HepG2 (cell line): ENCODE measurements around the gene TMEM131L. TPM values are rescaled to one million over a fixed set of nuclear protein-coding genes. Genes with fewer than 3 reads are reported as not detected.

Experiments used
- ATAC-seq: fragments of 200-7000 bp; cut with Tn5 transposase; 3 replicates; pipeline ENCODE4 v1.9.1; 2020; ENCODE audit warnings: mild to moderate bottlenecking, moderate library complexity
- BruUV-seq: library from RNA; stranded (reverse); fragments of 400-500 nt; replicated peaks from 2 replicates; lab custom pipeline; 2021; lab: Mats Ljungman, UMichigan
- CTCF ChIA-PET: fragments of 300-600 bp; formaldehyde crosslinking; extraction: SDS; loops from one replicate; lab custom pipeline; 2021; ENCODE audit warnings: low total read pairs, inconsistent platforms, low intra/inter-chr PET ratio; lab: Yijun Ruan, JAX
- POLR2A ChIA-PET: fragments of 350-600 bp; sonication (Branson Sonifier 250); formaldehyde crosslinking; loops from one replicate; lab custom pipeline; 2020; ENCODE audit warnings: antibody characterized with exemption, inconsistent platforms; lab: Yijun Ruan, JAX
- DNase-seq: peaks from one replicate; pipeline ENCODE4 v3.0.0-alpha.2; 2015; ENCODE audit warnings: low spot score
- FAIRE-seq: peaks from 3 replicates; lab custom pipeline; 2011; peaks lifted over from hg19 to GRCh38; lab: Jason Lieb, UNC
- H2AFZ ChIP-seq: one replicate; pipeline ENCODE4 v1.6.1; 2011; ENCODE audit warnings: low read length, inconsistent platforms
- H3K27ac ChIP-seq: fragments of 300-600 bp; 3 replicates; pipeline ENCODE4 v1.8.0; 2011; ENCODE audit warnings: mixed run types, mild to moderate bottlenecking, mixed read lengths, low read length, inconsistent platforms; ENCODE audit not compliant: insufficient read depth; ENCODE audit errors: extremely low read length
- H3K27me3 ChIP-seq, 2 experiments: fragments of 200-600 bp in 1 of 2; 2 replicates in 1 of 2; 3 replicates in 1 of 2; pipeline versions ENCODE4 v1.6.0 to v1.8.0; 2011; ENCODE audit warnings: low read length in 2 of 2, mild to moderate bottlenecking in 2 of 2, moderate library complexity in 2 of 2, inconsistent platforms in 1 of 2; ENCODE audit not compliant: insufficient read depth in 2 of 2, control insufficient read depth in 1 of 2
- H3K36me3 ChIP-seq, 2 experiments: fragments of 200-600 bp in 1 of 2; replicated peaks in 1 of 2; 2 replicates in 1 of 2; 3 replicates in 1 of 2; pipeline versions ENCODE4 v1.5.1 to v1.8.0; 2011; ENCODE audit warnings: low read length in 2 of 2, inconsistent platforms in 1 of 2; ENCODE audit not compliant: insufficient read depth in 2 of 2, control insufficient read depth in 1 of 2
- H3K4me1 ChIP-seq: 2 replicates; pipeline ENCODE4 v1.5.1; 2012; ENCODE audit warnings: low read length, inconsistent platforms; ENCODE audit not compliant: insufficient read depth
- H3K4me2 ChIP-seq: 2 replicates; pipeline ENCODE4 v1.6.0; 2011; ENCODE audit warnings: low read depth, low read length, inconsistent platforms
- H3K4me3 ChIP-seq, 3 experiments: fragments of 200-600 bp in 1 of 3; sonication (generic), shearing (Covaris generic) in 1 of 3; replicated peaks in 1 of 3; 2 replicates each; pipeline ENCODE4 v1.5.1; 2011 to 2016; ENCODE audit warnings: low read length in 3 of 3, inconsistent platforms in 2 of 3, low read depth in 2 of 3, mild to moderate bottlenecking in 2 of 3, control low read depth in 1 of 3, mixed read lengths in 1 of 3; ENCODE audit not compliant: insufficient read depth in 1 of 3
- H3K79me2 ChIP-seq: one replicate; pipeline ENCODE4 v1.6.1; 2011; ENCODE audit warnings: low read length, inconsistent platforms; ENCODE audit not compliant: insufficient read depth
- H3K9ac ChIP-seq: 2 replicates; pipeline ENCODE4 v1.6.0; 2011; ENCODE audit warnings: mild to moderate bottlenecking, low read depth, low read length, inconsistent platforms; ENCODE audit not compliant: insufficient read depth
- H3K9me3 ChIP-seq: 2 replicates; pipeline ENCODE4 v1.5.1; 2012; ENCODE audit warnings: mild to moderate bottlenecking, low read length
- H4K20me1 ChIP-seq: 2 replicates; pipeline ENCODE4 v1.6.0; 2011; ENCODE audit warnings: inconsistent platforms, mild to moderate bottlenecking, low read length, moderate library complexity; ENCODE audit not compliant: insufficient read depth
- GABPA ChIP-seq, 2 experiments: IDR thresholded peaks; 2 replicates each; pipeline ENCODE4 v1.6.1; 2011 to 2016; ENCODE audit warnings: low read depth in 2 of 2, low read length in 1 of 2, missing biosample characterization in 1 of 2, missing genetic modification characterization in 1 of 2
- MED13 ChIP-seq: sonication (generic); formaldehyde crosslinking; IDR thresholded peaks from 2 replicates; pipeline ENCODE4 v1.5.0; 2020; ENCODE audit warnings: missing genetic modification reagents
- PRDM4 ChIP-seq: sonication (generic); formaldehyde crosslinking; IDR thresholded peaks from 2 replicates; pipeline ENCODE4 v1.9.0; 2021; ENCODE audit warnings: missing genetic modification reagents, borderline replicate concordance
- RERE ChIP-seq: IDR thresholded peaks from 2 replicates; pipeline ENCODE4 v1.6.1; 2016; ENCODE audit warnings: low read depth, missing genetic modification reagents, missing compliant biosample characterization
- ZBTB21 ChIP-seq: sonication (generic); formaldehyde crosslinking; IDR thresholded peaks from 2 replicates; pipeline ENCODE4 v1.4.0; 2020; ENCODE audit warnings: missing genetic modification reagents
- ZMYM2 ChIP-seq: sonication (generic); formaldehyde crosslinking; IDR thresholded peaks from 2 replicates; pipeline ENCODE4 v1.8.0; 2022; ENCODE audit warnings: mild to moderate bottlenecking, missing genetic modification reagents
- WGBS: methylation state at CpG from one replicate; pipeline ENCODE4 v1.1.6; 2017; ENCODE audit warnings: low lambda C conversion rate; 5-methylcytosine and 5-hydroxymethylcytosine counted together
- in situ Hi-C: cut with HindIII; loops from 2 replicates; pipeline ENCODE4 v1.10.0; 2017; ENCODE audit warnings: low pct_unique_long_range_greater_than_20kb; ENCODE audit not compliant: extremely low pct_ligation_motif_present
- intact Hi-C: fragments of 100-400 bp; cut with micrococcal nuclease; formaldehyde crosslinking; loops from one replicate; pipeline ENCODE4 v1.10.0; 2022; ENCODE audit not compliant: unreplicated experiment
- polyA plus RNA-seq, 8 experiments: library from polyadenylated mRNA; depleted of rRNA in 3 of 8; stranded (reverse) in 7 of 8; unstranded in 1 of 8; fragments of >200 nt; fragmentation: Illumina TruSeq in 4 of 8; extraction: Trizol in 4 of 8; gene quantifications; 2 replicates each; pipeline versions ENCODE4 v1.2.1 to v1.2.3, GENCODE V29; 2011 to 2016; ENCODE audit warnings: low read depth in 4 of 8, missing spikeins in 1 of 8, mixed read lengths in 1 of 8; ENCODE audit not compliant: insufficient read depth in 1 of 8
- total RNA-seq, 5 experiments: library from RNA; depleted of rRNA; stranded (reverse); fragments of >200 nt; fragmentation: Illumina TruSeq; extraction: Trizol; gene quantifications; 2 replicates each; pipeline ENCODE4 v1.2.3, GENCODE V29; 2016; ENCODE audit warnings: low read depth in 1 of 5

TMEM131L gene
- total and polyA plus RNA-seq, 2 of the 13 experiments (the other 11 are each of a cell fraction or from before 2014, with no cell fraction given) = 2.2 to 4.5 TPM

- H3K4me3 ChIP-seq = no peak overlapping the region
- no peak for FAIRE-seq
- ChIA-PET CTCF (no interaction called here), POLR2A (no interaction called here)
- H3K27me3 ChIP-seq = no peaks in the 10 kb centered on the region
- H3K9me3 ChIP-seq = no peaks in the 10 kb centered on the region
- H3K79me2 ChIP-seq = no peaks in the 10 kb centered on the region
- no peaks in the 10 kb centered on the region for H4K20me1 ChIP-seq
- TF ChIP-seq PRDM4 (CRISPR knock-in tag) (no peak), ZBTB21 (CRISPR knock-in tag) (no peak), RERE (CRISPR knock-in tag) (no peak), MED13 (CRISPR knock-in tag) (no peak), ZMYM2 (CRISPR knock-in tag) (no peak), GABPA (IDR thresholded peaks at IDR 0.05; ENCODE audit: low read depth, low read length) (no peak), GABPA (CRISPR knock-in tag; IDR thresholded peaks at IDR 0.05; ENCODE audit: low read depth) (no peak)
- H2AFZ ChIP-seq = no peak overlapping the region
- intact Hi-C loops (no loop called here), in situ Hi-C loops (no loop called here)
- no peaks in the 10 kb centered on the region for H3K4me1 ChIP-seq
- ATAC-seq = no peak
- no peak overlapping the region for H3K27ac ChIP-seq
- DNase-seq = no peak
- H3K4me2 ChIP-seq = no peak overlapping the region
- no peak overlapping the region for H3K9ac ChIP-seq
- H3K36me3 ChIP-seq = no peaks in the 10 kb centered on the region
- WGBS = 78% methylated on average over 10 of the region's 10 CpGs
- no TSS peak for BruUV-seq
Measured at GRCh38 chr4:153534792-153535629, 68.9 kb downstream of the TMEM131L start.
